Transverse colon (tissue), 4 donors: ENCODE data around the gene SRRM5.

ENCODE experiments used
- CTCF ChIP-seq, 5 experiments: fragments of 200-600 bp in 3 of 5; fragments of 450-650 bp in 2 of 5; sonication (generic) in 3 of 5; IDR thresholded peaks; 1 replicate in 2 of 5; 2 replicates in 3 of 5; pipeline ENCODE4 v1.5.1; 2016 to 2017; ENCODE audit warnings: antibody characterized with exemption in 5 of 5, inconsistent platforms in 3 of 5, mild to moderate bottlenecking in 2 of 5, moderate library complexity in 1 of 5
- POLR2AphosphoS5 ChIP-seq, 3 donors: sonication (generic); formaldehyde crosslinking; IDR thresholded peaks; one replicate each; pipeline ENCODE4 v1.6.1; 2016; ENCODE audit warnings: antibody characterized with exemption in 3 of 3

- TF ChIP-seq CTCF (IDR thresholded peaks at IDR 0.05) (no peak), POLR2AphosphoS5 (IDR thresholded peaks at IDR 0.05) (no peak)
Measured at GRCh38 chr19:43592800-43593350, 19.0 kb upstream of the SRRM5 start.
